Hepatocyte (in vitro differentiated cells): ENCODE data around the gene KLHL30.

ENCODE experiments used
- EZH2 ChIP-seq: fragments of 200-600 bp; sonication (generic); IDR thresholded peaks from 2 replicates; pipeline ENCODE4 v1.6.1; 2016; ENCODE audit warnings: antibody characterized with exemption, mild to moderate bottlenecking, borderline replicate concordance
- EZH2phosphoT487 ChIP-seq: fragments of 200-600 bp; sonication (generic); IDR thresholded peaks from one replicate; pipeline ENCODE4 v1.6.1; 2018; ENCODE audit warnings: antibody characterized with exemption, mild to moderate bottlenecking, low read depth, moderate library complexity; ENCODE audit not compliant: unreplicated experiment, severe bottlenecking
- TF ChIP-seq, protein P1 (sequence below): fragments of 200-600 bp; sonication (generic); IDR thresholded peaks from 2 replicates; pipeline ENCODE4 v1.5.1; 2016; ENCODE audit warnings: antibody characterized with exemption, mild to moderate bottlenecking; ENCODE audit not compliant: poor library complexity

DNA sequence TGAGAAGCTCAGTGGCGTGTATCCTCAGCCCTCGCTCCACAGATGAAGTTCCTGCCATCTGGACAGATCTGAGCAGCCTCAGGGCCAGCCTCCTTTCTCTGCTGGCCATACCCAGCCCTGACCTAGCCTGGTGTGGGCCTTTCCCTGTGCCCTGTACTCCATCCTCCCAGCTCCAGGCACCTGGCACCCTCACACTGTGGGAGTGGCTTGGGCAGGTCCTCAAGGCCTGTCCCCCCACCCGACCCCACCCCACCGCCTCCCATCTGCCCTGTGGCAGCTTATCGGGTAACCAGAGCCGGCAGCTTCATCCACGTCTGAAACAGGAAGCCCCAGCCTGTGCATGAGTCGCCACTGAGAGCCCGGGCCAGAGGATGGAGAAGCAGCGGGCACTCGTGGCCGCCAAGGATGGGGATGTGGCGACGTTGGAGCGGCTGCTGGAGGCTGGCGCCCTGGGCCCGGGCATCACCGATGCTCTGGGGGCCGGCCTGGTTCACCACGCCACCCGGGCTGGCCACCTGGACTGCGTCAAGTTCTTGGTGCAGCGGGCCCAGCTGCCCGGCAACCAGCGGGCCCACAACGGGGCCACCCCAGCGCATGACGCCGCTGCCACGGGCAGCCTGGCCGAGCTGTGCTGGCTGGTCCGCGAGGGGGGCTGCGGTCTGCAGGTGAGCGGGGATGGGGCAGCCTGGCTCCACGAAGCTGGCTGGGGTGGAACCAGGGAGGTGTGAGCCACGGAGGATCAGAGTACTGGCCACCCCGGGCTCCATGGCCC, 38.2 kb upstream of the KLHL30 start, which contains the start of gene ESPNL:
- TF ChIP-seq, protein P1, sequence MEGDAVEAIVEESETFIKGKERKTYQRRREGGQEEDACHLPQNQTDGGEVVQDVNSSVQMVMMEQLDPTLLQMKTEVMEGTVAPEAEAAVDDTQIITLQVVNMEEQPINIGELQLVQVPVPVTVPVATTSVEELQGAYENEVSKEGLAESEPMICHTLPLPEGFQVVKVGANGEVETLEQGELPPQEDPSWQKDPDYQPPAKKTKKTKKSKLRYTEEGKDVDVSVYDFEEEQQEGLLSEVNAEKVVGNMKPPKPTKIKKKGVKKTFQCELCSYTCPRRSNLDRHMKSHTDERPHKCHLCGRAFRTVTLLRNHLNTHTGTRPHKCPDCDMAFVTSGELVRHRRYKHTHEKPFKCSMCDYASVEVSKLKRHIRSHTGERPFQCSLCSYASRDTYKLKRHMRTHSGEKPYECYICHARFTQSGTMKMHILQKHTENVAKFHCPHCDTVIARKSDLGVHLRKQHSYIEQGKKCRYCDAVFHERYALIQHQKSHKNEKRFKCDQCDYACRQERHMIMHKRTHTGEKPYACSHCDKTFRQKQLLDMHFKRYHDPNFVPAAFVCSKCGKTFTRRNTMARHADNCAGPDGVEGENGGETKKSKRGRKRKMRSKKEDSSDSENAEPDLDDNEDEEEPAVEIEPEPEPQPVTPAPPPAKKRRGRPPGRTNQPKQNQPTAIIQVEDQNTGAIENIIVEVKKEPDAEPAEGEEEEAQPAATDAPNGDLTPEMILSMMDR = no peak
- TF ChIP-seq EZH2 = no peak
- no peak for TF ChIP-seq EZH2phosphoT487
